Endothelial cell of hepatic sinusoid (primary cell): ENCODE measurements around the gene NKD2.

Experiments used
- in situ Hi-C: cut with HindIII; loops from 2 replicates; pipeline ENCODE4 v1.10.0; 2017; ENCODE audit warnings: low sequenced_read_pairs

Gene NKD2

DNA sequence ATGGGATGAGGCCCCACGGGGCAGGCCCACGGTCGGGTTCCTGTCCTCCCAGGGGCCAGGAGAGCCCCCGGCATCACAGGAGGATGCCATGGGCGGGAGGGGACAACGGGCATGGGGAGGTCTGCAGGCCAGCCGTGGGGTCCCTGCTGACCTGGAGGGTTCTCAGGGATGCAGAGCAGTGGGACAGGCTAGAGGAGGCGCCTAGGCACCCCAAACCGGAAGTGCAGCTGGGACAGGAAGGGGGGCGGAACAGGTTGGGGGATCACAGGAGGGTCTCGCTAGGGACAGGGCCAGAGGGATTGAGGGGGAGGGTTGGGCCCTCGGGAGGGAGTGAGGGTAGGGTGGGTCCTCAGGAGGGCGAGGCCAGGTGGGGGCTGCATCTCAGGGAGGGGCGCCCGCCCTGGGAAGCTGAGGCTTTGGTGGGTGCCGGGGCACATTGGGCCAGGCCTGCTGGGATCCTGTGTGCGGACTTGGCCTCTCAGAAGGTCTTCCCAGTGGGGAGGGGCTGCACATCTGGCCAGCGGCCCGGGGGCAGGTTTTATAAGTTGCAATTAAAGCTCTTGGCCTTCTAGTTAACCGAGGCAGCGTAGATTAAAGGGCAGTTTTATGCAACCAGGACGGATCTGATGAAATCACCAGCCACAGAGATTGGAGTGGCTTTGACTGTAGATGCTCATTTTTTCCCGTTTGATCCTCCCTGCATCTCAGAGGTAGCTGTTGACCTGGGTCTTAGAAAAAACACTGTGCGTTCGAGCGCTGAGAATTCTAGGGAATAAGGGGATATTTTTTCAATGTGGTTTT lies 20.1 kb downstream of the NKD2 start:
- in situ Hi-C loops, result no loop called here

DNA sequence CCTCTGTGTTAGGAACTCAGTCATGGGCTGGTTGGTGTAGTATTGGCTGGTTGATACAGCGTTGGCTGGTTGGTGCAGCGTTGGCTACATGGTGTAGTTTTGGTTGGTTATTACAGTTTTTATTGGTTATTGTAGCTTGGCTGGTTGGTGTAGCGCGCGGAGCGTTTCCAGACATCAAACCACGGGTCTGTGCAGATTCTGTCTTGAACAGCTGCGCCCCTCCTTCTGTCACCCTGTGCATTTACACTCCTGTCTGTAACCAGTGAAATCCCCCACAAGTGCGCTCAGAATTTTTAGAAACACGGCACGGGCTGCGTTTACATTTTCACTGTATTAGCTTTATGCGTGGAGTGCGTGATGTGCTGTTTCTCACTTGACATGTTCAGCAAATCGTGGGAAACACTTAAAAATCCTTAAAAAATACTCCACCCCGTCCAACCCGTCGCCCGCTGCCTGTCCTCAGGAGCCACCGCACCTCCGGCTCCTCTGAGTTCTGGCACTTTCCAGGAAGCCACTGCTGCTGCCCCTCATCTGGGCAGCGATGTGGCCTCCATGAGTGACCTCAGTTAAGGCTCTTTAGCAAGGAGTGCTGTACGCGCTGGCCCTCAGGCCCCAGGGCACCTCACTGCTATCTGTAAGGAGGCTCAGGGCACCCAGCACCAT lies 20.8 kb downstream of the NKD2 start:
- in situ Hi-C loops, result no loop called here

DNA sequence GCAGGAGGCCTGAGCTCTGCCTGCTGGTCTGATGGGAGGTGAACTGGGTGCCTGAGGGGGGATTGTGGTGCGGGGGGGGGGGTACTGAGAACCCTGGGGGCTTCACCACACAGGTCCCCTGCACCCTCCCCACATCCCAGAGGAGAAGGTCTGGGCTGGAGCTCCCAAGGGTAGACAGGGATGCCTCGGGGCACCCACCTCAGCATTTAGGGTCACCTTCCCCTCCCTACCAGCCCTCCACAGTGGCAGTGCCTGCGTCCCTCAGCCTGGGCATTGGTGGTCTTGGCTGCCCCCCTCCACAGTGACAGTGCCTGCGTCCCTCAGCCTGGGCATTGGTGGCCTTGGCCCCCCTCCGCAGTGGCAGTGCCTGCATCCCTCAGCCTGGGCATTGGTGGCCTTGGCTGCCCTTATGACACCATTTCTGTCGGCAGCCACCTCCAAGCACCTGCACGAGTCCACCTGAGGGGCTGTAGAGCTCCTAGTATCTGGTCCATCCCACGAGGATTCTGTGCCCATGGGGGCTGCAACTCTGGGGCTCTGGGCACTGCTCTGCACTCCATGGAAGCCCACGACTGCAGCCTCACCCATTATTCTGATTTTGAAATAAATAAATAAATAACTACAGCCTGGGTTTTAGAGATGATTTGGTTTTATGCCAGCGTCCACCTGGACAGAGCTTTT lies 21.5 kb downstream of the NKD2 start:
- in situ Hi-C loops, result no loop called here

DNA sequence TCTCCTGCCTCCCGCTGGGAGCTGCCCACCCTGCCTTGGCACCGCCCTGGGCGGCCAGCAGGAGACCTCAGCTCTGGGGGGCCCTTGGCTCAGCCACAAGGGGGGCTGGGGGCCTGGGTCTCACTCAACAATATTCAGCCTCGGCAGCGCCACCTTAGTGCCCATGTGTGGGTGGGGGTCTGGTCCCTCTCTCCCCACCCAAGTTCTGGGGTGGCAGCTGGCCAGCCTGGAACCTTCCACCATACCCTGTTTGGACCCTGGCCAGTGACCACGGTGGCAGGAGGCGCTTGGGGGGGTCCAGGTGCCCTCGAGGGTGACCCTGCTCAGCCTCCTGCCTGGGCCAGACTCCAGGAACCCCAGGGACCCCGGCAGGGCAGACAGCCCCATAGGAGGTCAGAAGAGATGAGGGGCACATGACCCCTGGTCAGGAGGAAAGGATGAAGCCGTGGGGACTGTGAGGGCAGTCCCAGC lies 22.2 kb downstream of the NKD2 start:
- in situ Hi-C loops, result no loop called here

DNA sequence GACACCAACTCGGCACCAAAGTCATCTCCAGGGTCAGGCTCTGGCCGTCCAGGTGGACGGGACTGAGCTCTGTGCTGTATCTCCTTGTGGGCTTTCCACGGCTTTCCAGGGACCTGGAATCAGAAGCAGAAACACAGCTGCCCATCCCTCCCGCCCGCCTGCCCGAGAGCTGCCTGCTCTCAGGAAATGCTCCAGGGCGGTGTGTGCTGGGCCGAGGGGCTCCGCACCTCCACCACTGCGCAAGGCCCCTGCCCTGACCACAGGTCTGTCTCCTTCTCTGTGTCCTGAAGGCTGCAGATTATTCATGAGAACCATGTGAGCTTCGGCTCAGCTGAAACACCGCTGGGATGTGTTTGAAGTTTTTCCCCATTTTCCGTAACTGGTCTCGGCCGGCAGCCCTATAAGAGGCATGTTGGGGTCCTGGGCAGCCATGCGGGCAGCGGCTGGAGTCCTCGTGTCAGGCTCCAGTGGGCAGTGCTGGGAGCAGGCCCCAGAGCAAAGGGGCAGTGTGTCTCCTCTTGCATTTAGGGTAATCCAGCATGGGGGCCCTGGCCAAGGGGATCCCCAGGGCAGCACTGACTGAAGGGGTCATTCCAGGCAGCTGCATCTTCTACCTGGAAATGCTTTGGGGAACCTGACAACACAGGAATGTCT lies 22.8 kb downstream of the NKD2 start:
- in situ Hi-C loops, result no loop called here

DNA sequence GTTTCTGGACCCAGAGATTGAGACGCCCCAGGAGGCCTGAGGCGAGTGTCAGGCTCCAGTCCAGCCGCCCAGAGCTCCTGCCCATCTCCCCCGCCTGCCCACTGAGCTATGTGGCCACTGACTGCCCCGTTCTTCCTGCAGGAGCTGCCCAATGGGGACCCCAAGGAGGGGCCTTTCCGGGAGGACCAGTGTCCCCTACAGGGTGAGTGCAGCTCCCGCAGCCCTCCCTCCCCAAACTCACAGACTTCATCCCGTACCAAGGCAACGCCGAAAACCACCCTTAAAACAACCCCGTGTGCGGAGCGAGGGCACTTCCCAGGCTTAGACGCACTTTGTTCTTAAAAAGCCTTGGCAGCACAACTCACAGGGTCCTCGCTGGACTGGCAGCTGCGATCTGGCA lies 23.4 kb downstream of the NKD2 start:
- in situ Hi-C loops, result no loop called here

DNA sequence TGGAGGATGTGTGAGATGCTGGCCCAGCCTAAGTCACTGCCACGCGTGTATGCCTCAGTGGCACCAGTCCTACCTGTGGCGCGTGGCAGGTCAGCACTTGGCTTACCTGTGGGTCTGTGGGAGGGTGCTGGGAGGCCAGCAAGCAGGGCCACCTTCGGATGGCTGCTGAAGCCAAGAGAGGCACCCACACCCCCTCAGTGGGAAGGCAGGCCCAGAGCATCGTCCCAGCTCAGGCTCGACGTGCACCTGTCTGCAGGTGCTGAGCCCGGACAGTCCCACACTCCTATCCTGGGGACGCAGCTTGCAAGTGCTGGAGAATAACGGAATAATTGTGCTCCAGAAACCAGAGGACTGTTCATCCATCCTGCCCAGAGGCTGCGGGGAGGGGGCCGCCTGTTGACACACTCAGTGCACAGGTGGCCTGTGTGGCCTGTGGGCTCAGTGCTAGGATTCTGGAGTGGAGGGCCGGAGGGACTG lies 24.0 kb downstream of the NKD2 start:
- in situ Hi-C loops, result no loop called here

DNA sequence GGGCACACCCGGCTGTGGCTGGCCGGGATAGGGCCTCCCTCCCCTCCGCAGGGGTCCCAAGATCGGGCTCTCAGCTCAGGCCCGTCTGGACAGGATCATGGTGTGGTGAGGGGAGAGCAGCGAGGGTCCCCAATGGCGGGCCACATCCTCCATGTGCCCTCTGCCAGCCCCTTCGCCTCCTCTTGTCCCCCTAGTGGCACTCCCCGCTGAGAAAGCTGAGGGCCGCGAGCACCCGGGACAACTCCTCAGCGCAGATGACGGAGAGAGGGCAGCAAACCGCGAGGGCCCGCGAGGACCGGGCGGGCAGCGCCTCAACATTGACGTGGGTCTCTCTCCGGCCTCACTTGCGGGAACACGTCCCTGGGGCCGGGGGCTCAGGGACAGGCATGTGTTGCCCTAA lies 24.6 kb downstream of the NKD2 start:
- in situ Hi-C loops, result no loop called here

DNA sequence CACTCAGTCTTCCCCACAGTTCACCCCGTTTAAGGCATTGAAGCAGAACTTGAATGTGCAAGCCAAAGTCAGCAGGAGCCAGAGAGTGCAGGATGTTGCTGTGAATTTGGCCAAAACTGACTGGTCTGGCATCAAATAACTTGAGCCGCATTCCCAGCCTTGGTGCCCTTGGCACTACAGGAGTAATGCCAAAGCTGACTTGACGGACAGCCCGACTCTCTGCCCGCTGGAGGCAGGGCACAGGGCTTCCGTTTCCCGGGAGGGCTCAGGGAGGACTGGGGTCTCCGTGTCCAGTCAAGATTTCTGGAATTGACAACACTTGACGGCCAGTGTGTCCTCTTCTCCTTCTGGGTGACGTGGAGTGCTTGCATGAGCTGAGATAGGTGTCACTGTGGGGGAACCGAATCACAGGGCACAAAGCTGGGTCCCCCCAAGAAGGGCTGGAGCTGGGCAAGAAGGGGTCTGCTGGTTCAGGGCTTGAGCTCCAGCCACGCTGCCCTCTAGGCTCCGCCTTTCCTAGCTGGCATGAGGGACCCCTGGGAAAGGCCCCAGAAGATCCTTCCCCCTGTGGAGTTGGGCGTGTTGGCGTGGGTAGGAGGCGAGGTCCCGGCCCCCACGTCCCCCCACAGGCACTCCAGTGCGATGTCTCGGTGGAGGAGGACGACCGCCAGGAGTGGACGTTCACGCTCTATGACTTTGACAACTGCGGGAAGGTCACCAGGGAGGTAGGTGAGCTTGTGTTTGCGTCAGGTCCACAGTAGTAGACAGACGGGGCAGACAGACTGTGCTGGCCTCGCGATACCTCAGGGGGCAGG lies 25.2 kb downstream of the NKD2 start:
- in situ Hi-C loops, result no loop called here

DNA sequence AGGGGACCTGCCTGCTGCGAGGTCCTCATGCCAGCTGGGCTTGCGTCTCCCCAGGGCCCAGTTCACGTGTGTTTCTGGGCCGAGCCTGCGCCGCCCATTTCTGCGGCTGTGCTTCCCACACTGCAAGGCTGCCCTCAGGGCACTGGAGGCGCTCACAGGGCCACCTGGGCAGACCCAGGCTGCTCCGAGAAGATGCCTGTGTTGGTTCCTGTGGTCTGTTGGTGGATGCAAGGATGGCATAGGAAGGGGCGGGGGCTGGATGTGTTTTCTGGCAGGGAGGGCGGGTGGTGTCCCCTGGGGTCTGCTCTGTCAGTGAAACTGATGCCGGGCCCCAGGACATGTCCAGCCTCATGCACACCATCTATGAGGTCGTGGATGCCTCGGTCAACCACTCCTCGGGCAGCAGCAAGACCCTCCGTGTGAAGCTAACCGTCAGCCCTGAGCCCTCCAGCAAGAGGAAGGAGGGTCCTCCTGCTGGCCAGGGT lies 25.9 kb downstream of the NKD2 start:
- in situ Hi-C loops, result no loop called here

DNA sequence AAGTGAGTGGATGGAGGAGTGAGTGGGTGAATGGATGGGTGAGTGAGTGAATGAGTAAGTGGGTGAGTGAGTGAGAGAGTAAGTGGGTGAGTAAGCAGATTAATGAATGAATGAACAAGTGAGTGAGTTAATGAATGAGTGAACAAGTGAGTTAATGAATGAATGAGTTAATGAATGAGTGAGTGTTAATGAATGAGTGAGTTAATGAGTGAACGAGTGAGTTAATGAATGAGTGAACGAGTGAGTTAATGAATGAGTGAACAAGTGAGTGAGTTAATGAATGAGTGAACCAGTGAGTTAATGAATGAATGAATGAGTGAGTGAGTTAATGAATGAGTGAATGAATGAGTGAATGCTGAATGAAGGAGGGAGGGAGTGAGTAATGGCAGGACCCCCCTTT lies 26.4 kb downstream of the NKD2 start:
- in situ Hi-C loops, result no loop called here

DNA sequence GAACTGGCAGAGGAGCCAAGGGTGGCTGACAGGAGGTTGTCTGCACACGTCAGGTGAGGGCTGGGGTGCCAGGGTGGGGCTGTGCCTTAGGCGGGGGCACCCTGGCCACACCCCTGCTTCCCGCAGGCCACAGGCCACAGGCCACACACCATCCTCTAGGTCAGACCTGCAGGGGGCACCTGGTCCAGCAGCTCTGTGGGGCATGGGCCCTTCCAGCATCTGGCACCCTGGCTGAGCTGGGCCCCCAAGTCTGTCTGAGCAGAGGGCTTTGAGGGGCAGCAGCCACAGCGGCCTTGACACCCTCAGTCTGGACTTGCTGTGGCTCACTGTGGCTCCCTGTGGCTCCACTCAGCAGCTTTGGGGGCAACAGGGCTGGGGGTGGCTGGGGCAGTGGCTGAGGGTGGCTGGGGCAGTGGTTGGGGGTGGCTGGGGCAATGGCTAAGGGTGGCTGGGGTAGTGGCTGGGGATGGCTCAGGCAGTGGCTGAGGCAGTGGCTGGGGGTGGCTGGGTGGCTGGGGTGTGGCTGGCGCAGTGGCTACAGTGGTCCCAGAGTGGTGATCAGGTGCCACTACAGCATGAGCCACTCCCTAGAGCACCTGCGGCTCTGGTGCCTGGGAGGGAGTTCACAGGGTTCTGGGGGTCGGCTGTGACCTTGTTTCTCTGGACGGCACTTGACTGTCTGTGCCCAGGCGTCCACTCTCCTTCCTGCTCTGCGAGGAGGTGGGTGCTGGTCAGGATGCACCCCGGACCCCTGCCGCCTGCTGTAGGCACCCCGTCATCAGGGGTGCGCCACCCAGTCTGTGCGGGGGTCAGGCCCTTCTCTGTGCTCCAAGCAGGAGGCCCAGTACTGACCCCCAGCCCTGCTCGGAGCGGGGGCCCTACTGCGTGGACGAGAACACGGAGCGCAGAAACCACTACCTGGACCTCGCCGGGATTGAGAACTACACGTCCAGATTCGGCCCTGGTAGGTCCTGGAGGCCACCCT lies 27.1 kb downstream of the NKD2 start:
- in situ Hi-C loops, result no loop called here

DNA sequence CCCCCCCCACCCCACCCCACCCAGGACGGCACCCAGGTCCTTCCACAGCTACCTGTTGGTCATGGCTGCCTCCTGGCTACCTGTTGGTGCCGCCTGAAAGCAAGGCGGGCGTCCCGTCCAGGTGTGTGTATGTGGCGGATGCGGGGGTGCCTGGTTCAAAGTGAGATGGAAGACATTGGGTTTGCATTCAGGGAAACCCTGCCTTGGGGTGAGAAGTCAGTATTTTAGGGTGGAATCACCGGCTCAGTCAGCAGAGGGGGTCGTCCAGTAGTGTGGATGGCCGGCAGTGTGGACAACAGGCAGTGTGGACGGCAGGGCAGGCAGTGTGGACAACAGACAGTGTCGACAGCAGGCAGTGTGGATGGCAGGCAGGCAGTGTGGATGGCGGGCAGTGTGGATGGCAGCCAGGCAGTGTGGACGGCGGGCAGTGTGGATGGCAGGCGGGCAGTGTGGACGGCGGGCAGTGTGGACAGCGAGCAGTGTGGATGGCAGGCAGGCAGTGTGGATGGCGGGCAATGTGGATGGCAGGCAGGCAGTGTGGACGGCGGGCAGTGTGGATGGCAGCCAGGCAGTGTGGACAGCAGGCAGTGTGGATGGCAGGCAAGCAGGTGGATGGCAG lies 28.0 kb downstream of the NKD2 start:
- in situ Hi-C loops, result no loop called here

DNA sequence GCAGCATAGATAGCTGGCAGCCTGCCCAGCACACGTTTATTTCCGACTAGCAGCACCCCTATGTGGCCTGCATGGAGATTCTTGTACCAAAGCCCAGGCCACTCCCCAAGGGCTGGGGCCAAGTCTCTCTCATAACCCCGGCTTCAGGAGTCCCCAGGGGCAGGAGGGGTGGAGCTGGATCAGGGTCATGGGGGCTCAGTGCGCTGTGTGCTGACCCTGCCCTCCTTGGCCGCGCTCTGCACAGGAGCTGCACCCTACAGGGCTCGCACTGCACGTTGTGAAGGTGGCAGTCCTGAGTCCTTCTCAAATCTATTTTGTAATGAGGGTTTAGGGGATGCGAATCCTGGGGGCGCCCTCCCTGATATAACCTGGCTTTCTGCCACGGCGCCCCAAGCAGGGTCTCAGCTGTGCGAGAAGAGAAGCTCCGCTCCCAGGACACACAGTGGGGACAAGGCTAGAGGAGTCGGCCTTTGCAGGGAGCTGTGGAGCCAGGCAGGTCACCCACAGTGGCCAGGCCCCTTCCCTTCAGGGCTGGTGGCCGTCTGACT lies 28.6 kb downstream of the NKD2 start:
- in situ Hi-C loops, result no loop called here

DNA sequence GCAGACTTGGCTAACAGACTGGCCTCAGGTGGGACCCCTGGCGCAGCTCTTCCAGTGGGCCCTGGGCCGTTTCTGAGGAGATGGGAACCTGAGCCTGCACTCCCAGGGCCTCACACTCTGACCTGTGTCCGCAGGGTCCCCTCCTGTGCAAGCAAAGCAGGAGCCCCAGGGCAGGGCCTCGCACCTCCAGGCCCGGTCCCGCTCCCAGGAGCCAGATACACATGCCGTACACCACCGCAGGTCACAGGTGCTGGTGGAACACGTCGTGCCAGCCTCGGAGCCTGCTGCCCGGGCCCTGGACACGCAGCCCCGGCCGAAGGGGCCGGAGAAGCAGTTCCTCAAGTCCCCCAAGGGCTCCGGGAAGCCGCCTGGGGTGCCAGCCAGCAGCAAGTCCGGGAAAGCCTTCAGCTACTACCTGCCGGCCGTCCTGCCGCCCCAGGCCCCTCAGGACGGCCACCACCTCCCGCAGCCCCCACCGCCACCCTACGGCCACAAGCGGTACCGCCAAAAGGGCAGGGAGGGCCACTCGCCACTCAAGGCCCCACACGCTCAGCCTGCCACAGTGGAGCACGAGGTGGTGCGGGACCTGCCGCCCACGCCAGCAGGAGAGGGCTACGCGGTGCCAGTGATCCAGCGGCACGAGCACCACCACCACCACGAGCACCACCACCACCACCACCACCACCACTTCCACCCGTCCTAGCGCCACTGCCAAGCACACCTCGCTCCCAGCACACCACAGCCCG lies 29.2 kb downstream of the NKD2 start:
- in situ Hi-C loops, result no loop called here

DNA sequence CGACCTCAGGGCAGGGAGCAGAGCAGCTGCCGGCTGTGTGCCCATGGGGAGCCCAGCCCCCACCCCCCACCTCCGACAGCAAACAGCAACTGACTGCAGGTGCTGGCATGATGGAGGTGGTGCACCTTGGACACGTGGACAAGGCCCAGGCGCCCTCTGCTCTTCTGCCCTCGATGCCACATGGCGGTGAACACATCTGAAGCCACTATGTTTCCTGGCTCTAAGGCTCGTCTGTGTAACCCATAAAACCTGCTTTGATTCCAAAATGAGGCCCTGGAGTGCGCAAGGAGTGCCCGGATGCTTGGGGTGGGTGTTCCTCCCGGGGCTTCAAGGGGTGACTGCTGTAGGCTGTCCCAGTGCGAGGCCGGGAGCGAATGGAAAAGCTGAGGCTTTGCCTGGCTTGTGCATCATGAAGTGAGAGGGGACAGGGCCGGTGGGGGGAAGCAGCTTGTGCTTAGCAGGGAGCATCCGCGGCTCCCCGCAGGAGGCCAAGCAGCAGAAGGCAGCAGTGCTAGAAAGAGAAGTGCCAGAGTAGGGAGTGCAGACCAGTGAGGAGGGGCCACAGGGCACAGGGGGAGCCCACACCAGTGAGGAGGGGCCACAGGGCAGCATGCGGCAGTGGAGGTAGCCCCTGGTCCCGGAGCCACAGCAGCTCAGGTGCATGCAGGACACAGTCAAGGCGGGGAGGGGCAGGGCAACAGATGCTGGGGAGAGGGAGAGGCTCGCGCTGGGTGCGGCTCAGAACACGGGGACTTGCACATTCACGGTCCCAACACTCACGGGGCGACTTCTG lies 30.0 kb downstream of the NKD2 start:
- in situ Hi-C loops, result no loop called here

DNA sequence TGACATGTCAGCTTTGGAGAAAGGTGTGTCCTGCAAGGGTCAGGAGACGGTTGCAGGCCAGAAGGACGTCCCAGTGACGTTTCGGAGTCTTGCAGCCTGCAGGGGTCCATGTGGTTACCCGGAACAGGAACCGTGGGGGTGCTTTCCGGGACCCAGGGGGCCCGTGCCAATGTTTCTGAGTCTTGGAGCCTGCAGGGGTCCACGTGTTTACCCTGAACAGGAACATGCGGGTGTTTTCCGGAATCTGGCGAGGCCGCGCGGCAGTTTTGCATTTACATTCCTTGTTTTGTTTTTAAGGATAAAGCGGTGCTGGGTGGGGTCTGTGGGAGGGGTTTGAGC lies 30.6 kb downstream of the NKD2 start:
- in situ Hi-C loops, result no loop called here
